Keratinocyte (primary cell): ENCODE data around the gene OSGEP. TPM values are rescaled to one million over a fixed set of nuclear protein-coding genes. Genes with fewer than 3 reads are reported as not detected.

Experiments used
- DNase-seq: peaks from one replicate; pipeline ENCODE4 v3.0.0-alpha.2; 2011; ENCODE audit warnings: low read depth, missing footprints, low spot score
- FAIRE-seq: peaks from 2 replicates; lab custom pipeline; 2011; peaks lifted over from hg19 to GRCh38; lab: Jason Lieb, UNC
- H2AFZ ChIP-seq: 2 replicates; pipeline ENCODE4 v1.6.0; 2012; ENCODE audit warnings: low read length, control low read depth, inconsistent platforms; ENCODE audit not compliant: control insufficient read depth
- H3K27ac ChIP-seq: 2 replicates; pipeline ENCODE4 v1.5.1; 2011; ENCODE audit warnings: low read length; ENCODE audit not compliant: control insufficient read depth, insufficient read depth
- H3K27me3 ChIP-seq: 3 replicates; pipeline ENCODE4 v1.6.0; 2011; ENCODE audit warnings: low read length; ENCODE audit not compliant: control insufficient read depth, insufficient read depth; ENCODE audit errors: extremely low read depth
- H3K36me3 ChIP-seq, 2 experiments: 2 replicates in 1 of 2; 3 replicates in 1 of 2; pipeline ENCODE4 v1.5.1; 2011; ENCODE audit warnings: low read length in 2 of 2, mild to moderate bottlenecking in 1 of 2; ENCODE audit not compliant: control insufficient read depth in 2 of 2, insufficient read depth in 2 of 2; ENCODE audit errors: extremely low read depth in 1 of 2
- H3K4me1 ChIP-seq: 3 replicates; pipeline ENCODE4 v1.5.1; 2011; ENCODE audit warnings: low read length; ENCODE audit not compliant: control insufficient read depth, insufficient read depth; ENCODE audit errors: extremely low read depth
- H3K4me2 ChIP-seq: 3 replicates; pipeline ENCODE4 v1.6.0; 2011; ENCODE audit warnings: low read depth, low read length; ENCODE audit not compliant: control insufficient read depth, insufficient read depth; ENCODE audit errors: extremely low read depth
- H3K4me3 ChIP-seq, 3 experiments: fragments of 200-600 bp in 1 of 3; sonication (generic) in 1 of 3; 2 replicates in 2 of 3; 3 replicates in 1 of 3; pipeline ENCODE4 v1.5.1; 2011 to 2016; ENCODE audit warnings: low read length in 3 of 3, mild to moderate bottlenecking in 3 of 3, control low read depth in 2 of 3, inconsistent platforms in 1 of 3, low read depth in 1 of 3, mixed read lengths in 1 of 3, mixed run types in 1 of 3, moderate library complexity in 1 of 3; ENCODE audit not compliant: control insufficient read depth in 2 of 3, insufficient read depth in 2 of 3; ENCODE audit errors: extremely low read depth in 1 of 3
- H3K79me2 ChIP-seq: 2 replicates; pipeline ENCODE4 v1.6.0; 2012; ENCODE audit warnings: low read length; ENCODE audit not compliant: control insufficient read depth, insufficient read depth
- H3K9ac ChIP-seq: 3 replicates; pipeline ENCODE4 v1.6.0; 2011; ENCODE audit warnings: low read length; ENCODE audit not compliant: control insufficient read depth, insufficient read depth; ENCODE audit errors: extremely low read depth
- H3K9me1 ChIP-seq: 3 replicates; pipeline ENCODE4 v1.6.0; 2011; ENCODE audit warnings: low read length; ENCODE audit not compliant: control insufficient read depth, insufficient read depth; ENCODE audit errors: extremely low read depth
- H3K9me3 ChIP-seq: 2 replicates; pipeline ENCODE4 v1.5.1; 2012; ENCODE audit warnings: low read depth, low read length; ENCODE audit not compliant: control insufficient read depth
- H4K20me1 ChIP-seq: 3 replicates; pipeline ENCODE4 v1.6.0; 2011; ENCODE audit warnings: low read length; ENCODE audit not compliant: control insufficient read depth, insufficient read depth; ENCODE audit errors: extremely low read depth
- CTCF ChIP-seq, 3 experiments: IDR thresholded peaks in 1 of 3; conservative IDR thresholded peaks in 1 of 3; optimal IDR thresholded peaks in 1 of 3; 2 replicates in 2 of 3; 3 replicates in 1 of 3; pipeline versions ENCODE3 to v1.5.1; 2011; ENCODE audit warnings: low read length in 3 of 3, mild to moderate bottlenecking in 3 of 3, moderate library complexity in 2 of 3, control low read depth in 1 of 3, inconsistent platforms in 1 of 3; ENCODE audit not compliant: insufficient read depth in 2 of 3; ENCODE audit errors: extremely low read depth in 1 of 3
- EZH2 ChIP-seq: IDR thresholded peaks from one replicate; pipeline ENCODE4 v1.6.1; 2012; ENCODE audit warnings: inconsistent platforms, mild to moderate bottlenecking, low read length, moderate library complexity
- dilution Hi-C: fragments of 300-500 bp; cut with MboI; formaldehyde crosslinking; loops from one replicate; pipeline ENCODE4 v1.7.0; 2020; ENCODE audit warnings: low sequenced_read_pairs; ENCODE audit not compliant: extremely low pct_ligation_motif_present
- polyA plus RNA-seq, 5 experiments: library from polyadenylated mRNA; depleted of rRNA in 3 of 5; stranded (reverse) in 3 of 5; stranded (forward) in 1 of 5; unstranded in 1 of 5; fragments of >200 nt; gene quantifications; 1 replicate in 1 of 5; 2 replicates in 3 of 5; 3 replicates in 1 of 5; pipeline versions ENCODE4 v1.2.1 to v1.2.3, GENCODE V29; 2011 to 2012; ENCODE audit warnings: missing spikeins in 2 of 5, low read depth in 1 of 5, low replicate concordance in 1 of 5

The OSGEP gene
- polyA plus RNA-seq, 1 donor (not counting 4 experiments of a cell fraction or from before 2014, with no cell fraction given): 34.5 TPM

GRCh38 chr14:20469890-20470602, 15.4 kb upstream of the OSGEP start:
- Histone ChIP-seq H3K36me3 (peaks cover 12 to 33% of the 10 kb centered on the region in 2 experiments), H3K27me3 (no peaks in the 10 kb centered on the region), H3K9me1 (no peaks in the 10 kb centered on the region), H4K20me1 (peaks cover 7% of the 10 kb centered on the region), H3K79me2 (peaks cover 50% of the 10 kb centered on the region), H3K9me3 (no peaks in the 10 kb centered on the region), H3K9ac (peak overlapping the region; percentile 97), H3K27ac (peak overlapping the region; percentile 91), H3K4me2 (peak overlapping the region; percentile 92), H3K4me1 (peaks cover 18% of the 10 kb centered on the region), H3K4me3 (peak overlapping the region; percentile 79 to 93 (median 87)), H2AFZ (peak overlapping the region; percentile 66)
- DNase-seq: no peak
- TF ChIP-seq CTCF (optimal IDR thresholded peaks at IDR 0.05 in 1 of 3, IDR thresholded peaks at IDR 0.05 in 1 of 3, conservative IDR thresholded peaks at IDR 0.05 in 1 of 3; ENCODE audit: extremely low read depth in 1 of 3, insufficient read depth in 2 of 3, low read length in 3 of 3) (no peak), EZH2 (no peak)
- dilution Hi-C loops: no loop called here
- FAIRE-seq: peak; percentile 76

- TF ChIP-seq CTCF (optimal IDR thresholded peaks at IDR 0.05 in 1 of 3, IDR thresholded peaks at IDR 0.05 in 1 of 3, conservative IDR thresholded peaks at IDR 0.05 in 1 of 3; ENCODE audit: extremely low read depth in 1 of 3, insufficient read depth in 2 of 3, low read length in 3 of 3) (peak in 1 of 3 experiments; percentile 12), EZH2 (no peak)
- FAIRE-seq: peak; percentile 36
Measured at GRCh38 chr14:20469242-20469889, 14.8 kb upstream of the OSGEP start, which contains the start of gene PNP. PNP (plus strand) TSS chr14:20469406; CDS start chr14:20469525, 119 bp downstream.

More at GRCh38 chr14:20469242-20469889, 14.8 kb upstream of the OSGEP start, which contains the start of gene PNP:
- dilution Hi-C loops: no loop called here
- no peaks in the 10 kb centered on the region for H3K27me3 ChIP-seq
- peak within 1 kb of the TSS; percentile 92 for H3K4me2 ChIP-seq
- H3K9me1 ChIP-seq: no peaks in the 10 kb centered on the region
- H3K9me3 ChIP-seq: no peaks in the 10 kb centered on the region
- peaks cover 47% of the 10 kb centered on the region for H3K79me2 ChIP-seq
- H3K4me1 ChIP-seq: peaks cover 18% of the 10 kb centered on the region
- H3K9ac ChIP-seq: peak within 1 kb of the TSS; percentile 97
- H4K20me1 ChIP-seq: peaks cover 5% of the 10 kb centered on the region
- peak within 1 kb of the TSS; percentile 66 for H2AFZ ChIP-seq
- H3K4me3 ChIP-seq: peak within 1 kb of the TSS; percentile 79 to 93 (median 87)
- peak; percentile 74 for DNase-seq
- H3K36me3 ChIP-seq: peaks cover 10 to 27% of the 10 kb centered on the region in 2 experiments
- peak within 1 kb of the TSS; percentile 91 for H3K27ac ChIP-seq
